GM12892 (cell line): ENCODE data around the gene NME9.

Experiments
- DNase-seq: peaks from one replicate; pipeline ENCODE4 v3.0.0; 2011; ENCODE audit not compliant: insufficient read length
- FAIRE-seq: peaks from 2 replicates; lab custom pipeline; 2011; peaks lifted over from hg19 to GRCh38; lab: Jason Lieb, UNC
- POLR2A ChIP-seq: IDR thresholded peaks from 2 replicates; pipeline ENCODE4 v1.6.1; 2011; ENCODE audit warnings: low read depth, low read length, control low read depth
- POLR2AphosphoS5 ChIP-seq: IDR thresholded peaks from 2 replicates; pipeline ENCODE4 v1.6.1; 2011; ENCODE audit warnings: low read depth, low read length, control low read depth
- TAF1 ChIP-seq: IDR thresholded peaks from 2 replicates; pipeline ENCODE4 v1.6.1; 2011; ENCODE audit warnings: low read depth, mild to moderate bottlenecking, control low read depth, low read length, borderline replicate concordance

The NME9 gene

DNA sequence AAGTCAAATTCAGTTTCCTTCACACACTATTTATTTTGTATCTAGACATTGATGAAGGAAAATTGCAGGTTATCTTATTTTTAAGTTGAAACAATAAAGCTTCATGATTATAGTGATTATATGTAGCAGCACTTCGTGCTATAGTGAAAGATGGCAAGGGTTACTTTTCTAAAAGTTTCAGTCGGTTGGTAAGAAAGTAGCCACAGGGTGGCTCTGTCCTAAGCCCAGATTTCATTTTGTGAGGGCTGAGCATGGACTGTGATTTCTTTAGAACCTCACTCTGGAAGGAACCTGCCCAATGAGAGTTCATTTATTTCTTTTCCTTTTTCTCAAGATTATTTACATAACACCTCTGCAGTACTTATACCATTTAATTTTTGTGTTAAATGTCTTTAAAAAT lies 66.5 kb downstream of the NME9 start:
- DNase-seq (no peak), FAIRE-seq (no peak)
- no peak for TF ChIP-seq POLR2AphosphoS5
- no peak for TF ChIP-seq POLR2A
- TF ChIP-seq TAF1 = no peak

DNA sequence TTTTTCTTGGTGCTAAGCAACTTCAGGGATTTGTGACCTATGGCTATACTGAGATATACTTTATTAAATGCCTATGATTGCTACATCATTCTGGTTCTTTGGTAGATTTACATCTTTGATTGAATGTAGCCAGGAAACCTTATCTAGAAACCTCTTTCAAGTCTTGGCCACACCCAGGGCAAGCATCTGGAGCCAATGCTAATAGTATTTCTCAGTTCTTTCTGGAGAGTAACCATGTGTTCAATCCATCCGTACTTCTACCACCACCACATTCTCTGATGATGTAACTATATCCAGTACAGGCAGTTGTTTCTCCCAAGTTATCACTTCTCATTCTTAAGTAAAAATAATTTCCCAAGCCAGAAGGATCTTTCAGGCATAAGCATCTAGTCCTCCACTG lies 69.0 kb downstream of the NME9 start:
- TF ChIP-seq POLR2A (no peak), TAF1 (no peak), POLR2AphosphoS5 (no peak)
- no peak for DNase-seq
- FAIRE-seq = no peak

DNA sequence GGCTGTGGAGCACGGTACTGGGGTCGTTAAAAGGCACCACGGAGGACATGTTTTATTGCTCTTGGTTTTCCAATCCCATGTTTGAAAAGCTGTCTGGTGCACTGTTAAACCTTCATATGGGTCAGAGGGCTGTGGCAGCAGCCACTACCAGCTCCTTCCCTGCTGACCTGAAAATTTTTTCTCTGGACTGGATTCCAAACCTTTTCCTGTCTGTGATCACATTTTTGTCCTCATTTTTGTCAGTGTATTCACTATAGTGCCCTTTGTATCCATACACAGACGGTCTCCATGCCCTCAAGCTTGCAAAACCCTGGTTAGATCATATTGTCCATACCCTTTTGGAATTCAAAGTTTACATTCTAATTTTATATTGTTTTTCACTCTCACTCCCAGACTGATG lies 70.5 kb downstream of the NME9 start:
- FAIRE-seq (no peak), DNase-seq (no peak)
- TF ChIP-seq POLR2AphosphoS5 (no peak), TAF1 (no peak), POLR2A (no peak)

DNA sequence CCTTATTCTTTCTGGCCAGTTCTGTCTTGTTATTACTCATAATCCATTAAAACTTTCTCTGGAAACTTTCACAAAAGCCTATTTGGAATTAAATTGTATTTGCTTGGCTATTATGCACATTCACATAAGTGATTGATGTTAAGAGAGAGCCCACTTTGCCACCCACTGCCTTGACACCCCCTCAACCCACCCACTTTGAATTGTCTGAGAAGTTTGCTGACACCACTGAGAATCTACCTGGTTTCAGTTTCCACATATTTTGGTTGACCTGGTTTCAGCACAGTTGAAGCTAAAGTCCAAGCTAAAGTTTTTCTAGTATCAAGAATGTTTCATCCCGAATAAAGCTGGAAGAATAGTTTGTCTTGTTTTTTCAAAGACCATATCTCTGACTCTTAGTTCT lies 71.7 kb downstream of the NME9 start:
- TF ChIP-seq TAF1 (no peak), POLR2AphosphoS5 (no peak), POLR2A (no peak)
- FAIRE-seq (no peak), DNase-seq (no peak)

DNA sequence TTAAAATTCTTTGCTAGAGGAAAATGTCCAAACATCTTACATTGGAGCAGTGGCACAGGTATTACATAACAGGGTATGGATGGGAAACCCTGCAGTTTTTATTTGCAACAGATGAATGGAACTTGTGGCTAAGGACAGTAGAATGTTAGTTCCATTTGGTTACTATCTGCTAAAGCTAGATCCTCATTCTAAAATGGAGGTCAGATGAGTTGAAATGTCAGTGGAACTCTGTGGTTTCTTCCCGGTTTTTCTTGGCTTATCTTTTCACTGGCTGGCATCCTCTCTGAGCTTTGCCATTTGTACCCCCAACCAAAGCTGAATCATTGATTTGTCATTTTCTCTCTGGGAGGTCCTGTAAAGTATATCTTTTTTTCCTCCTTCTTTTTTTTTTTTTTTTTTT lies 73.6 kb downstream of the NME9 start:
- TF ChIP-seq POLR2A (no peak), TAF1 (no peak), POLR2AphosphoS5 (no peak)
- FAIRE-seq = no peak
- DNase-seq = no peak

- no peak for TF ChIP-seq TAF1
- no peak for TF ChIP-seq POLR2AphosphoS5
- no peak for TF ChIP-seq POLR2A
- no peak for DNase-seq
- FAIRE-seq = no peak
Measured at GRCh38 chr3:138254216-138254615, 75.4 kb downstream of the NME9 start.

DNA sequence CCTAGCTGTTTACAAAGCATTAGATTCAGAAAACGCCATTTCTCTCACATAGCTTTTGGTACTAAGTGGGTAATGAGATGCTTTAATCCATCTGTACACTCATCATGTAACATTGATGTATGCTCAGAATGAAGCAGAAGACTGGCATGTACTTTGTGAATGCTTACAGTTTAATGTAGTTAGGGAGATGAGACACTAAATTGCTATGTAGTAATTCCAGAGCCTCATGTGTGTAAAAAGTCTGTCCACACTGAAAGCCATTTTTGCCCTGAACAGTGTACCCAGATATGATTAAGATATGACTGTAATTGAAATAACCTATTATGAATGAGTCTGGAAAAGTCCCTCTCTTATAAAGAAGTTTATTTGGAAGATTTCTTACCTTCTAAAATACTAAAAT lies 76.0 kb downstream of the NME9 start:
- DNase-seq (no peak), FAIRE-seq (no peak)
- TF ChIP-seq TAF1 = no peak
- no peak for TF ChIP-seq POLR2AphosphoS5
- TF ChIP-seq POLR2A = no peak
